K562 (cell line): Measurements from ENCODE around the gene HNRNPU.

ENCODE experiments used
- CCNT2 ChIP-seq: IDR thresholded peaks from 2 replicates; pipeline ENCODE4 v1.6.1; 2011; ENCODE audit warnings: borderline replicate concordance, low read depth, mild to moderate bottlenecking, moderate library complexity, mixed read lengths, low read length; ENCODE audit not compliant: insufficient read length; ENCODE audit errors: extremely low read depth
- CREB1 ChIP-seq, 2 experiments: sonication (generic) in 1 of 2; formaldehyde crosslinking in 1 of 2; IDR thresholded peaks; 2 replicates each; pipeline versions ENCODE4 v1.6.1 to v1.8.0; 2012 to 2022; ENCODE audit warnings: inconsistent platforms in 1 of 2, mild to moderate bottlenecking in 1 of 2, missing genetic modification reagents in 1 of 2, moderate library complexity in 1 of 2
- CTCF ChIP-seq, 3 experiments: IDR thresholded peaks in 2 of 3; conservative IDR thresholded peaks in 1 of 3; 2 replicates each; pipeline ENCODE4 v1.5.1; 2011 to 2012; ENCODE audit warnings: low read length in 3 of 3, mild to moderate bottlenecking in 3 of 3, control low read depth in 2 of 3, improper control_type of control experiment in 1 of 3, inconsistent platforms in 1 of 3, low read depth in 1 of 3, mixed read lengths in 1 of 3, moderate library complexity in 1 of 3; ENCODE audit not compliant: insufficient read depth in 2 of 3
- ESRRA ChIP-seq: fragments of 450-650 bp; IDR thresholded peaks from 2 replicates; pipeline ENCODE4 v1.6.1; 2014; ENCODE audit warnings: low read depth, mild to moderate bottlenecking, moderate library complexity, borderline replicate concordance
- EZH2 ChIP-seq: IDR thresholded peaks from 2 replicates; pipeline ENCODE4 v1.6.1; 2012; ENCODE audit warnings: low read depth, mild to moderate bottlenecking, inconsistent platforms, low read length, borderline replicate concordance
- ZNF174 ChIP-seq: fragments of 250-450 bp; sonication (Bioruptor Pico); IDR thresholded peaks from 2 replicates; pipeline ENCODE4 v1.4.0; 2020; ENCODE audit warnings: mild to moderate bottlenecking

- peak; percentile 79 to 87 (median 79) for TF ChIP-seq CTCF (IDR thresholded peaks at IDR 0.05 in 2 of 3, conservative IDR thresholded peaks at IDR 0.05 in 1 of 3; ENCODE audit: insufficient read depth in 2 of 3, low read depth in 1 of 3, low read length in 3 of 3)
- no peak for TF ChIP-seq ZNF174 (CRISPR knock-in tag)
- no peak; the same call in 1 of the 2 replicates for TF ChIP-seq ESRRA
- no peak for TF ChIP-seq CREB1 (IDR thresholded peaks at IDR 0.05)
- no peak for TF ChIP-seq CREB1 (CRISPR knock-in tag; IDR thresholded peaks at IDR 0.05)
- no peak for TF ChIP-seq CCNT2
- TF ChIP-seq EZH2, result no peak
Observed at GRCh38 chr1:244801246-244801645, 63.1 kb downstream of the HNRNPU start.
